Measurements from ENCODE around the gene ELMO1.

DNA sequence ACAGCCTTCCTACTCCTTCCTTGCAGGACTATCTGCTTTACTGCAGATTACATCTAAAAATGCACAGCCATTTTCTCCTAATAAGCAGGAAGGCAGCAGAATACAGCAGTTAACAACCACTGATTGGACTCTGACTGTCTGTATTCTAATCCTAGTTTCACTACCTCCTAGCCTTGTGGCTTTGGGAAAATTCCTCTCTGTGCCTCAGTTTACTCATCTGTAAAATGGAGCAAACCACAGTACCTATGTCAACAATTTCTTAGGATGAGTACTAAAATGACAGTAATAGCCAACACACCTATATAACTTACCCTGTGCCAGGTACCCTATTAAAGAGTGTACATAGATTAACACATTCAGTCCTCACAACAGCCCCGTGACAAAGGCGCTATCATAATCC, 89.5 kb downstream of the ELMO1 start:
- TF ChIP-seq CTCF (IDR thresholded peaks at IDR 0.05 in 8 of 11, conservative IDR thresholded peaks at IDR 0.05 in 3 of 11) (no peak), POLR2A (IDR thresholded peaks at IDR 0.05) (no peak), POLR2AphosphoS5 (IDR thresholded peaks at IDR 0.05) (no peak)

Measured in spleen (tissue), 7 donors.